Liver (tissue), 3 donors: ENCODE measurements around the gene TTC32.

Source experiments
- CTCF ChIP-seq: fragments of 150-350 bp; IDR thresholded peaks from 2 replicates; pipeline ENCODE4 v1.5.1; 2017; ENCODE audit warnings: improper control_type of control experiment, low read depth, low read length; ENCODE audit not compliant: missing input control
- GABPA ChIP-seq, 2 donors: IDR thresholded peaks in 1 of 2; conservative IDR thresholded peaks in 1 of 2; 2 replicates each; pipeline ENCODE4 v1.6.1; 2016; ENCODE audit warnings: antibody characterized with exemption in 2 of 2, mild to moderate bottlenecking in 1 of 2, moderate library complexity in 1 of 2
- NR2F2 ChIP-seq: IDR thresholded peaks from 2 replicates; pipeline ENCODE4 v1.6.1; 2016; ENCODE audit warnings: antibody characterized with exemption
- RAD21 ChIP-seq, 2 donors: IDR thresholded peaks; 2 replicates each; pipeline ENCODE4 v1.6.1; 2016; ENCODE audit warnings: antibody characterized with exemption in 2 of 2, mild to moderate bottlenecking in 2 of 2
- REST ChIP-seq: IDR thresholded peaks from 2 replicates; pipeline ENCODE4 v1.6.1; 2016; ENCODE audit warnings: antibody characterized with exemption, mild to moderate bottlenecking
- SP1 ChIP-seq: IDR thresholded peaks from 2 replicates; pipeline ENCODE4 v1.6.1; 2018; ENCODE audit warnings: antibody characterized with exemption, mild to moderate bottlenecking
- TAF1 ChIP-seq: conservative IDR thresholded peaks from 2 replicates; pipeline ENCODE4 v1.6.1; 2016; ENCODE audit warnings: antibody characterized with exemption, mild to moderate bottlenecking
- YY1 ChIP-seq: IDR thresholded peaks from 2 replicates; pipeline ENCODE4 v1.6.1; 2016; ENCODE audit warnings: antibody characterized with exemption, mild to moderate bottlenecking
- ZBTB33 ChIP-seq: IDR thresholded peaks from 2 replicates; pipeline ENCODE4 v1.6.1; 2016; ENCODE audit warnings: antibody characterized with exemption
- TF ChIP-seq, protein P1 (sequence below): IDR thresholded peaks from 2 replicates; pipeline ENCODE4 v1.6.1; 2016; ENCODE audit warnings: antibody characterized with exemption
- donor health status: healthy.
- donor health status: healthy.

DNA sequence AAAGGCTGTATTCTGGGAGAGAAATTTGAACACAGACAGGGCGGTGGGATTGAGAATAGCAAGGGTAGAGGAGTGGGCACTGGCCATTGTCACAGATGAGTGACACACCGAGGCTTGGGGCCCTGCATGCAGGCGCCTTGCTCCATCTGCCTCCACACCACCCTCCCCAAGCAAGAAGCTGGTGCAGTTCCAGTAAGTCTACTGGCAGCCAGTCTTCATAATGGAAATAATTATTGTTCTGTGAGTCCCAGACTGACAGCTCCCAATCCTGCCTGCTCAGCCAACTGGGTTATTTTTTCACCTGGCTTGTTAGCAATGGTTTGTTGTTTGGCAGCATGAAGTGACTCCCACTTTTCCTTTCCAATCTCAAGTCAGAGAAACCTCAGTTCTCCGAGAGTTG, 13.0 kb downstream of the TTC32 start:
- no peak for TF ChIP-seq CTCF
- TF ChIP-seq GABPA (IDR thresholded peaks at IDR 0.05 in 1 of 2, conservative IDR thresholded peaks at IDR 0.05 in 1 of 2) = no peak
- no peak for TF ChIP-seq YY1
- no peak for TF ChIP-seq TAF1
- TF ChIP-seq RAD21 (IDR thresholded peaks at IDR 0.05) = no peak
- TF ChIP-seq REST = no peak
- TF ChIP-seq SP1 = no peak
- TF ChIP-seq ZBTB33 = no peak
- TF ChIP-seq, protein P1, sequence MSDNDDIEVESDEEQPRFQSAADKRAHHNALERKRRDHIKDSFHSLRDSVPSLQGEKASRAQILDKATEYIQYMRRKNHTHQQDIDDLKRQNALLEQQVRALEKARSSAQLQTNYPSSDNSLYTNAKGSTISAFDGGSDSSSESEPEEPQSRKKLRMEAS = no peak
- no peak for TF ChIP-seq NR2F2
